ENCODE measurements around the gene CPB1. TPM values are rescaled to one million over a fixed set of nuclear protein-coding genes. Genes with fewer than 3 reads are reported as not detected.

Gene CPB1
- total RNA-seq, 1 donor from 2014 or later, result not detected

GRCh38 chr3:148883163-148883562 is 55.6 kb downstream of the CPB1 start:
- H3K36me3 ChIP-seq (ENCODE audit: insufficient read depth, low read length), result no peaks in the 10 kb centered on the region
- no peak overlapping the region for H3K27ac Mint-ChIP-seq (ENCODE audit: unreplicated experiment)
- no peaks in the 10 kb centered on the region for H3K36me3 Mint-ChIP-seq (ENCODE audit: low read depth, unreplicated experiment)
- H3K4me3 Mint-ChIP-seq (ENCODE audit: unreplicated experiment), result no peak overlapping the region
- no peak for TF ChIP-seq CTCF (IDR thresholded peaks at IDR 0.05; ENCODE audit: insufficient read depth, low read depth, low read length)
- no peak for TF ChIP-seq EZH2 (IDR thresholded peaks at IDR 0.05; ENCODE audit: insufficient read depth, low read length)
- H3K4me3 ChIP-seq (ENCODE audit: insufficient read depth, low read depth, low read length), result no peak overlapping the region
- H4K20me1 ChIP-seq (ENCODE audit: insufficient read depth, low read length), result no peaks in the 10 kb centered on the region
- no peak overlapping the region for H3K4me2 ChIP-seq (ENCODE audit: low read length)
- DNase-seq (ENCODE audit: low read depth) (no peak), FAIRE-seq (no peak)
- no peak overlapping the region for H3K27ac ChIP-seq (ENCODE audit: low read depth, low read length)
- no peaks in the 10 kb centered on the region for H3K9me3 ChIP-seq (ENCODE audit: insufficient read depth, low read depth, low read length)
- H3K27me3 ChIP-seq (ENCODE audit: insufficient read depth, low read length), result no peaks in the 10 kb centered on the region
- no peaks in the 10 kb centered on the region for H3K9me3 Mint-ChIP-seq (ENCODE audit: unreplicated experiment)
- H3K79me2 ChIP-seq (ENCODE audit: insufficient read depth, low read length), result no peaks in the 10 kb centered on the region
- no peak overlapping the region for H2AFZ ChIP-seq (ENCODE audit: low read depth, low read length)
- no peaks in the 10 kb centered on the region for H3K4me1 ChIP-seq (ENCODE audit: insufficient read depth, low read length)
- no peaks in the 10 kb centered on the region for H3K27me3 Mint-ChIP-seq (ENCODE audit: low read depth, unreplicated experiment)
- H3K4me1 Mint-ChIP-seq (ENCODE audit: low read depth, unreplicated experiment), result no peaks in the 10 kb centered on the region
- H3K9ac ChIP-seq (ENCODE audit: low read length), result no peak overlapping the region

- H3K27ac ChIP-seq (ENCODE audit: low read depth, low read length), result no peak overlapping the region
- H3K4me2 ChIP-seq (ENCODE audit: low read length), result no peak overlapping the region
- no peaks in the 10 kb centered on the region for H3K9me3 ChIP-seq (ENCODE audit: insufficient read depth, low read depth, low read length)
- H3K27me3 ChIP-seq (ENCODE audit: insufficient read depth, low read length), result no peaks in the 10 kb centered on the region
- H2AFZ ChIP-seq (ENCODE audit: low read depth, low read length), result no peak overlapping the region
- peak; percentile 10 for DNase-seq (ENCODE audit: low read depth)
- no peaks in the 10 kb centered on the region for H3K4me1 Mint-ChIP-seq (ENCODE audit: low read depth, unreplicated experiment)
- H3K9me3 Mint-ChIP-seq (ENCODE audit: unreplicated experiment), result no peaks in the 10 kb centered on the region
- no peaks in the 10 kb centered on the region for H3K36me3 ChIP-seq (ENCODE audit: insufficient read depth, low read length)
- no peak for TF ChIP-seq EZH2 (IDR thresholded peaks at IDR 0.05; ENCODE audit: insufficient read depth, low read length)
- TF ChIP-seq CTCF (IDR thresholded peaks at IDR 0.05; ENCODE audit: insufficient read depth, low read depth, low read length), result no peak
- no peaks in the 10 kb centered on the region for H3K4me1 ChIP-seq (ENCODE audit: insufficient read depth, low read length)
- H3K27me3 Mint-ChIP-seq (ENCODE audit: low read depth, unreplicated experiment), result no peaks in the 10 kb centered on the region
- H4K20me1 ChIP-seq (ENCODE audit: insufficient read depth, low read length), result no peaks in the 10 kb centered on the region
- H3K4me3 ChIP-seq (ENCODE audit: insufficient read depth, low read depth, low read length), result no peak overlapping the region
- no peak overlapping the region for H3K4me3 Mint-ChIP-seq (ENCODE audit: unreplicated experiment)
- no peak overlapping the region for H3K9ac ChIP-seq (ENCODE audit: low read length)
- no peak for FAIRE-seq
- H3K36me3 Mint-ChIP-seq (ENCODE audit: low read depth, unreplicated experiment), result no peaks in the 10 kb centered on the region
- no peaks in the 10 kb centered on the region for H3K79me2 ChIP-seq (ENCODE audit: insufficient read depth, low read length)
- H3K27ac Mint-ChIP-seq (ENCODE audit: unreplicated experiment), result no peak overlapping the region
Measured at GRCh38 chr3:148884261-148884660, 56.6 kb downstream of the CPB1 start.

- H3K4me2 ChIP-seq (ENCODE audit: low read length), result no peak overlapping the region
- Mint-ChIP-seq H3K4me1 (ENCODE audit: low read depth, unreplicated experiment) (no peaks in the 10 kb centered on the region), H3K27me3 (ENCODE audit: low read depth, unreplicated experiment) (no peaks in the 10 kb centered on the region), H3K9me3 (ENCODE audit: unreplicated experiment) (no peaks in the 10 kb centered on the region), H3K27ac (ENCODE audit: unreplicated experiment) (no peak overlapping the region), H3K4me3 (ENCODE audit: unreplicated experiment) (no peak overlapping the region), H3K36me3 (ENCODE audit: low read depth, unreplicated experiment) (no peaks in the 10 kb centered on the region)
- no peak overlapping the region for H3K4me3 ChIP-seq (ENCODE audit: insufficient read depth, low read depth, low read length)
- H4K20me1 ChIP-seq (ENCODE audit: insufficient read depth, low read length), result no peaks in the 10 kb centered on the region
- H3K79me2 ChIP-seq (ENCODE audit: insufficient read depth, low read length), result no peaks in the 10 kb centered on the region
- H3K9ac ChIP-seq (ENCODE audit: low read length), result no peak overlapping the region
- no peaks in the 10 kb centered on the region for H3K9me3 ChIP-seq (ENCODE audit: insufficient read depth, low read depth, low read length)
- no peak overlapping the region for H3K27ac ChIP-seq (ENCODE audit: low read depth, low read length)
- H3K27me3 ChIP-seq (ENCODE audit: insufficient read depth, low read length), result no peaks in the 10 kb centered on the region
- DNase-seq (ENCODE audit: low read depth), result no peak
- H2AFZ ChIP-seq (ENCODE audit: low read depth, low read length), result no peak overlapping the region
- H3K4me1 ChIP-seq (ENCODE audit: insufficient read depth, low read length), result no peaks in the 10 kb centered on the region
- no peak for TF ChIP-seq CTCF (IDR thresholded peaks at IDR 0.05; ENCODE audit: insufficient read depth, low read depth, low read length)
- no peak for TF ChIP-seq EZH2 (IDR thresholded peaks at IDR 0.05; ENCODE audit: insufficient read depth, low read length)
- no peaks in the 10 kb centered on the region for H3K36me3 ChIP-seq (ENCODE audit: insufficient read depth, low read length)
- no peak for FAIRE-seq
Measured at GRCh38 chr3:148889828-148890227, 62.2 kb downstream of the CPB1 start.
